ENCODE results near the gene FANCM.

The FANCM gene, protein sequence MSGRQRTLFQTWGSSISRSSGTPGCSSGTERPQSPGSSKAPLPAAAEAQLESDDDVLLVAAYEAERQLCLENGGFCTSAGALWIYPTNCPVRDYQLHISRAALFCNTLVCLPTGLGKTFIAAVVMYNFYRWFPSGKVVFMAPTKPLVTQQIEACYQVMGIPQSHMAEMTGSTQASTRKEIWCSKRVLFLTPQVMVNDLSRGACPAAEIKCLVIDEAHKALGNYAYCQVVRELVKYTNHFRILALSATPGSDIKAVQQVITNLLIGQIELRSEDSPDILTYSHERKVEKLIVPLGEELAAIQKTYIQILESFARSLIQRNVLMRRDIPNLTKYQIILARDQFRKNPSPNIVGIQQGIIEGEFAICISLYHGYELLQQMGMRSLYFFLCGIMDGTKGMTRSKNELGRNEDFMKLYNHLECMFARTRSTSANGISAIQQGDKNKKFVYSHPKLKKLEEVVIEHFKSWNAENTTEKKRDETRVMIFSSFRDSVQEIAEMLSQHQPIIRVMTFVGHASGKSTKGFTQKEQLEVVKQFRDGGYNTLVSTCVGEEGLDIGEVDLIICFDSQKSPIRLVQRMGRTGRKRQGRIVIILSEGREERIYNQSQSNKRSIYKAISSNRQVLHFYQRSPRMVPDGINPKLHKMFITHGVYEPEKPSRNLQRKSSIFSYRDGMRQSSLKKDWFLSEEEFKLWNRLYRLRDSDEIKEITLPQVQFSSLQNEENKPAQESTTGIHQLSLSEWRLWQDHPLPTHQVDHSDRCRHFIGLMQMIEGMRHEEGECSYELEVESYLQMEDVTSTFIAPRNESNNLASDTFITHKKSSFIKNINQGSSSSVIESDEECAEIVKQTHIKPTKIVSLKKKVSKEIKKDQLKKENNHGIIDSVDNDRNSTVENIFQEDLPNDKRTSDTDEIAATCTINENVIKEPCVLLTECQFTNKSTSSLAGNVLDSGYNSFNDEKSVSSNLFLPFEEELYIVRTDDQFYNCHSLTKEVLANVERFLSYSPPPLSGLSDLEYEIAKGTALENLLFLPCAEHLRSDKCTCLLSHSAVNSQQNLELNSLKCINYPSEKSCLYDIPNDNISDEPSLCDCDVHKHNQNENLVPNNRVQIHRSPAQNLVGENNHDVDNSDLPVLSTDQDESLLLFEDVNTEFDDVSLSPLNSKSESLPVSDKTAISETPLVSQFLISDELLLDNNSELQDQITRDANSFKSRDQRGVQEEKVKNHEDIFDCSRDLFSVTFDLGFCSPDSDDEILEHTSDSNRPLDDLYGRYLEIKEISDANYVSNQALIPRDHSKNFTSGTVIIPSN (N-terminal part only)

DNA sequence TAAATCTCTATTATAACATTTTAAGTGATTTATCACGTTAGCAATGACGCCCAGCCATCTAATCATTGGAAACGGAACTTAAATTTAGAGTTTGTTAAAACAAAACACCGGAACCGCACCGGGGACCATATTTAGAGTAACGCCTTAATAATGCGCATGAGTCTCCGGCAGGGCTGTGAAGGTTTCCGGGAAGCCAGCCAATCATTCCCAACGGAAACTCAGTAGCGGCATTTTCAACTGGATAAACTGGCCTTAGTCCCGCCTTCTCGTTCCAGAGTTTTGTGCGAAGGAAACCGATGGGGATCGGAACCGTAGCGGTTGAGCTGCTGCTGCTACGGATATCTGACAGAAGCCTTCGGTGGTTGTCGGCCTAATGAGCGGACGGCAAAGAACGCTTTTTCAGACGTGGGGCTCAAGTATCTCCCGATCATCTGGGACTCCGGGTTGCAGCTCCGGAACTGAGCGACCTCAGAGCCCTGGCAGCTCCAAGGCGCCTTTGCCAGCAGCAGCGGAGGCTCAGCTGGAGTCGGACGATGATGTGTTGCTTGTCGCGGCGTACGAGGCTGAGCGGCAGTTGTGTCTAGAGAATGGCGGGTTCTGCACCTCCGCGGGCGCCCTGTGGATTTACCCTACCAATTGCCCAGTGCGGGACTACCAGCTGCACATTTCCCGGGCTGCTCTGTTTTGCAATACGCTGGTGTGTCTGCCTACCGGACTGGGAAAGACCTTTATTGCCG, at the start of gene FANCM:
FANCM (plus strand) TSS at position 272 of the 737 bp plus-strand sequence; CDS start at position 374, 102 bp downstream.
- DNase-seq = peak; percentile 87

DNA sequence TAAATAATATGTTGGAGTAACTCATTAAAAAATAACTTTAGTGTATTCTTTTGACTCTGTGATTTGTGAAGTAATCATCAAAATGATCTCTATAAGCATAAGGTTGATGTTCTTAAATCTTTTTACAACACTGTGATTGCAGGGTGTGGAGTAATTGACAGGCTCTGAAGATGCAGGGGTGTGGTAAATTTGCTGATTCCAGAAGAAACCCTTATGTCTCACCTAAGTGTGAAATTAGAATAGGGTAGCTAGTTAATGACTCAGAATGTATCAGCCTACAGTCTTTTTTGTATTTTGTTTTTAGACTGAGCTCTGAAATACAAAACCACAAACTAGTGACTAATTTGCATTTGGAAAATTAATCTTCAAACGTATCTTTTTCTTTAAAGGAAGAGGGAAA, 45.9 kb upstream of the FANCM start:
- DNase-seq = no peak

- no peak for DNase-seq
These were observed 44.0 kb upstream of the FANCM start for GRCh38 chr14:45091710-45092109.

DNA sequence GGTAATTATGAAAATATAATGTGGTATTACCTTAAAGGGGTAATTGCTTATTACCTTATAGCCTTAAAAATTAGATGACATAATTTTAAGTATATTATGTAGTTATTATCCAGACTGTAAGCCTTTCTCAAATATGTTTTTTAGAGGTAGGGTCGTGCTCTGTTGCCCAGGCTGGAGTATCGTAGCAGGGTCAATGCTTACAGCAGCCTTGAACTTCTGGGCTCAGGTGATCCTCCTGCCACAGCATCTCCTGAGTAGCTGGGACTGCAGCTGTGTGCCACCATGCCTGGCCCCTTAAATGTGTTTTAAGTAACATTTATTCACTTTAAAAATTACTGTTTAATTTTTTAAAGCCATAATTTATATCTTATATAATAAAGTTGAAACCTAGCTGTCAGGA, 41.5 kb upstream of the FANCM start:
- no peak for DNase-seq

DNA sequence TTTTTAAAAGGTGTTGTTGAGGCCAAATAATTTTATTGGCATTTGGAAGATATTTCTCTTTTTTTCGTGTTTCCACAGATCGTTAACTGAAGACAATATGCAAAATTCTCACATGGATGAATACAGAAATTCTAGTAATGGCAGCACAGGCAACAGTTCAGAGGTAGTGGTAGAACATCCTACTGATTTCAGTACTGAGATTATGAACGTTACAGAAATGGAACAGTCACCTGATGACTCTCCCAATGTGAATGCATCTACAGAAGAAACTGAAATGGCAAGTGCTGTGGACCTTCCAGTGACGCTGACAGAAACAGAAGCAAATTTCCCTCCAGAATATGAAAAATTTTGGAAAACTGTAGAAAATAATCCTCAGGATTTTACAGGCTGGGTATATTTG, 40.6 kb upstream of the FANCM start:
- DNase-seq = no peak

GRCh38 chr14:45096218-45096617, 39.5 kb upstream of the FANCM start:
- no peak for DNase-seq

DNA sequence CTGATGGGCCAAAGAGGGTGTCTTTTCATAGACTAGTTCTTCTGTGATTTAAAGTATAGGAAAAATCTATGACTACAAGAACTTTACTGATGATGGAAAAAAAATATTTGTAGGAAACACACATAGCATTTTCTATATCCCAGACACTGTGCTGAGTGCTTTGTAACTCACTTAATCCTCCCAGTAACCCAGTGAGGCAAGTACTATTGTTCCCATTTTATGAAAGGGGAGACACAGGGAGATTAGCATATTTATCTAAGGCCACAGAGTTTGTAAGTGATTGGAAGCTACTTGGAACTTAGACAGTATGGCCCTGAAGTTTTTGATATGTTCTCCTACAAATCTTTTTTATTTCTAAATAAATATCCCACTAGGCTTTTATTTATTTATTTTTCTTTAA, 31.9 kb upstream of the FANCM start:
- no peak for DNase-seq

GRCh38 chr14:45104561-45104960, 31.2 kb upstream of the FANCM start:
- DNase-seq = no peak

- no peak for DNase-seq
These were observed 22.6 kb upstream of the FANCM start for GRCh38 chr14:45112896-45113781.

- no peak for DNase-seq
These were observed 21.4 kb upstream of the FANCM start for GRCh38 chr14:45114327-45114726.

- DNase-seq = no peak
These were observed 17.1 kb upstream of the FANCM start for GRCh38 chr14:45118594-45118993.

- DNase-seq = no peak
These were observed 15.6 kb upstream of the FANCM start for GRCh38 chr14:45120096-45120495.

DNA sequence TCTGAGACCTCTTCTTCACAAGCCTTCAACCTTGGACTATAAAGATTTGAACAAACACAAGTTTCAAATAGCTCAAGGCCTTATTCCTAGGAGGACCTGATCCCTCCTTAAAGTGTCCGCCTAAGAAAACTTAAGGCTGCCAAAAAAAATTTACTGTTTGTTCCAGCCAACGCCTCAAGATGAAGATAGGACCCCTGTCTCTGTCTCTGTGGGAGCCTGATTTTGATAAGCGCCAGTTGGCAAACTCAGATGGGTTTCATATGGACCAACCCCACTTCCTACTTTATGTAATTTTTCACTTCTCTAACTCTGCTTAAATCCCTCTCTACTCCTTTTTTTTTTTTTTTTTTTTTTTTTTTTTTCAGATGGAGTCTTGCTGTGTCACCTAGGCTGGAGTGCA, 12.5 kb upstream of the FANCM start:
- no peak for DNase-seq

DNA sequence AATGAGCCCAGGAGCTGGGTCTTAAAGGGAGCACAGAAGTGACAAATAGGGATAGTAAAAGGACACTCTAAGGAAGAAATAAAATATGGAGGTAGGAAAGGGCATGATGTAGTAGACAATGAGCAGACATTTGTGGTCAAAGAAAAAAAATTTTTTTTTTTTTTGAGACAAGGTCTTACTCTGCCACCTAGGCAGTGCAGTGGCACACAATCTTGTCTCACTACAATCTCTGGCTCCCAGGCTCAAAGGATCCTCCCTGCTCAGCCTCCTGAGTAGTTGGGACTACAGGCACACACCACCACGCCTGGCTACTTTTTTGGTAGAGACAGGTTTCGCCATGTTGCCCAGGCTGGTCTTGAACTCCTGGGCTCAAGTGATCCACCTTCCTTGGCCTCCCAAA, 10.0 kb upstream of the FANCM start:
- DNase-seq = no peak

DNA sequence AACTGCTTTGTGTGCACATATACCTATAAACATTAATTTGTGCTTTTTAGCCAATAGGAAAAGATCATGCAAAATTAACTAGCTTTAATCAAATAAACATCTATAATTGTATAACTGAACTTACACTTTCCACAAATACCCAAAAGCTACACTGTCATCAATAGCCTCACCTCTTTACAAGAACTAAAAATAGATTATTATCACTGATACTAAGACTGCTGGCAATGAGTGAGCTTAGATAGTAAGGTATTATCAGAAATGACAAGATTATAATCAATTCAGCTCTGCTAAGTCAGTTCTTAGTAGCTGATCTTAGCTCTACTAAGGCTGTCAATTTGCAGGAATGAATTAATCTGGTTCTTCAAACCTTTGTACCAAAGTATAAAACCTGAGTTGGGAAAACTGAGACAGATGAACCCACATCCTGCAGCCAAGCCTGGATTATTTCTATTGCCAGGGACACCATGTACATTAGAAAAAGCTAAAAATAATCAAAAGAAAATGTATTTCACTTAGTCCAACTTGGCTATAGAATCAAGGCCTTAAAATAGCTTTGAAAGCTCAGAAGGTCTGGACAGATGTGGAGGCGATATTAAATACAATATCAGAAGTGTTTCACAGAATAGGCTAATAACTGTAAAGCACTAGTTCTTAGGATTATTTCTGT, 6.6 kb upstream of the FANCM start:
- DNase-seq = no peak

GRCh38 chr14:45133683-45134050, 2.1 kb upstream of the FANCM start:
- DNase-seq = no peak

GRCh38 chr14:45134051-45134958, 1.4 kb upstream of the FANCM start, which contains the start of gene FKBP3:
Gene FKBP3, minus strand, starts transcription at chr14:45134481. Its CDS starts 25 bp downstream, at chr14:45134456.
- peak; percentile 95 for DNase-seq

DNA sequence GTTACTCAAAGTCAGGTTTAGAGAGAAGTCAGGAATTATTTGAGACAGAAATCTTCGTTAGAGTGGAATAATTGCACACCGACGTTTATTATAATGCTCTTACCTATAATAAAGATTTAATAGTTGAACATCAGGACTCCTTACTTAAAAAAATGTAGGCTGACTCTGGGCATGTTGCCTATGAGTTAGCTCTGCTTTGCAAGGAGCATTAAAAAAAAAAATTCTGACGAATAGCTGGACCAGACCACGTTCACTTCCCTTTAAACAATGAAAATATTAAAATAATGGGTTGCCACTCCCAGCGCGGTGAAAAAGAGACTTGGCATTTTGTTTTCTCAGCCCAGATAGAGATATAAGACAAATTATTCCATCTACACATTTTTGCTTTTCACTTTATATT, 574 bp upstream of the FANCM start:
- no peak for DNase-seq

DNA sequence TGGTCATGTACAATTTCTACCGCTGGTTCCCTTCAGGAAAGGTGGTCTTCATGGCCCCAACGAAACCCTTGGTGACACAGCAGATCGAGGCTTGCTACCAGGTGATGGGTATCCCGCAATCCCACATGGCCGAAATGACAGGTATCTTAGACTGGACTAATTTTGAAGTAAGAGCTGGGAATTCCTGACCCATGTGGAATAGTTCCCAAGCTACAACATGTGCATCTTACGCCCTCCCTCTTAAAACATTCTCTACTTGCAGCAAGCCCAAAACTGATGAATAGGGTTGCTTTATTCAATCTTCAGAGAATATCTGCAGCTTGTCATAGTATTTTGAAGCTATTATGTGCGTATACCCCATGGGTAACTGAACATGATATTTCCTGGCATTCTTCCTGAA, 669 bp downstream of the FANCM start:
- no peak for DNase-seq

Data from activated CD8-positive, alpha-beta memory T cell treated with anti-CD3 and anti-CD28 coated beads, Interleukin-2, amount 50 U/mL, for 48 hours (primary cell).